Thoracic aorta (tissue), 2 donors: ENCODE data around the gene TRIM33. TPM values are rescaled to one million over a fixed set of nuclear protein-coding genes. Genes with fewer than 3 reads are reported as not detected.

Experiments
- ATAC-seq: fragments of 150-250 bp; one replicate; pipeline ENCODE4 v1.8.0; 2017; ENCODE audit warnings: low read depth; ENCODE audit not compliant: insufficient number of reproducible peaks, low FRiP score
- DNase-seq: peaks from one replicate; pipeline ENCODE4 v3.0.0-alpha.2; 2020; ENCODE audit warnings: low spot score
- H3K27ac ChIP-seq, 2 donors: fragments of 200-600 bp; sonication (generic); 1 replicate in 1 of 2; 2 replicates in 1 of 2; pipeline ENCODE4 v1.5.1; 2016; ENCODE audit warnings: mild to moderate bottlenecking in 2 of 2, moderate library complexity in 2 of 2
- H3K27me3 ChIP-seq: fragments of 200-600 bp; sonication (generic); replicated peaks from 2 replicates; pipeline ENCODE4 v1.6.0; 2016; ENCODE audit warnings: mild to moderate bottlenecking; ENCODE audit not compliant: insufficient read depth
- H3K36me3 ChIP-seq: fragments of 200-600 bp; sonication (generic); one replicate; pipeline ENCODE4 v1.5.1; 2016
- H3K4me1 ChIP-seq, 2 donors: fragments of 200-600 bp; sonication (generic); 1 replicate in 1 of 2; 2 replicates in 1 of 2; pipeline versions ENCODE4 v1.5.1 to v1.6.0; 2016; ENCODE audit warnings: low read depth in 2 of 2, mild to moderate bottlenecking in 1 of 2; ENCODE audit not compliant: control insufficient read depth in 1 of 2
- H3K4me3 ChIP-seq: fragments of 200-600 bp; sonication (generic); 2 replicates; pipeline ENCODE4 v1.5.1; 2016; ENCODE audit warnings: mild to moderate bottlenecking
- H3K9me3 ChIP-seq: fragments of 200-600 bp; sonication (generic); 2 replicates; pipeline ENCODE4 v1.5.1; 2016
- CTCF ChIP-seq: fragments of 200-600 bp; sonication (generic); IDR thresholded peaks from one replicate; pipeline ENCODE4 v1.5.1; 2019; ENCODE audit warnings: antibody characterized with exemption
- total RNA-seq, 2 donors: library from RNA; depleted of rRNA; stranded (reverse); fragments of >200 nt; gene quantifications; one replicate each; pipeline versions ENCODE4 v1.1.0 to v1.2.3, GENCODE V29; 2016

TRIM33 gene
- total RNA-seq, 2 donors from 2014 or later, result 29.4 to 61.2 TPM

- no peaks in the 10 kb centered on the region for H3K9me3 ChIP-seq
- no peak for DNase-seq
- no peak overlapping the region for H3K4me3 ChIP-seq
- H3K4me1 ChIP-seq, result peaks cover 14 to 16% of the 10 kb centered on the region in 2 donors
- no peak overlapping the region for H3K27ac ChIP-seq
- TF ChIP-seq CTCF, result no peak
- ATAC-seq, result no peak
- no peaks in the 10 kb centered on the region for H3K36me3 ChIP-seq
- no peaks in the 10 kb centered on the region for H3K27me3 ChIP-seq
These were observed 14.9 kb downstream of the TRIM33 start for GRCh38 chr1:114496089-114496488.

GRCh38 chr1:114495486-114495885, 15.5 kb downstream of the TRIM33 start:
- H3K9me3 ChIP-seq, result no peaks in the 10 kb centered on the region
- H3K36me3 ChIP-seq, result no peaks in the 10 kb centered on the region
- H3K27me3 ChIP-seq, result no peaks in the 10 kb centered on the region
- no peak for TF ChIP-seq CTCF
- H3K4me3 ChIP-seq, result no peak overlapping the region
- no peak for ATAC-seq
- peaks cover 14 to 16% of the 10 kb centered on the region in 2 donors for H3K4me1 ChIP-seq
- DNase-seq, result no peak
- no peak overlapping the region for H3K27ac ChIP-seq

GRCh38 chr1:114492978-114493377, 18.0 kb downstream of the TRIM33 start:
- Histone ChIP-seq H3K27ac (no peak overlapping the region), H3K4me1 (peaks cover 11 to 16% of the 10 kb centered on the region in 2 donors), H3K36me3 (no peaks in the 10 kb centered on the region), H3K27me3 (no peaks in the 10 kb centered on the region), H3K4me3 (no peak overlapping the region), H3K9me3 (no peaks in the 10 kb centered on the region)
- ATAC-seq (no peak), DNase-seq (no peak)
- TF ChIP-seq CTCF, result no peak

GRCh38 chr1:114490274-114490693, 20.7 kb downstream of the TRIM33 start:
- H3K27me3 ChIP-seq, result no peaks in the 10 kb centered on the region
- no peak overlapping the region for H3K4me3 ChIP-seq
- H3K9me3 ChIP-seq, result no peaks in the 10 kb centered on the region
- no peak for ATAC-seq
- H3K36me3 ChIP-seq, result no peaks in the 10 kb centered on the region
- no peak overlapping the region for H3K27ac ChIP-seq
- TF ChIP-seq CTCF, result no peak
- no peak for DNase-seq
- H3K4me1 ChIP-seq, result peaks cover 1 to 6% of the 10 kb centered on the region in 2 donors

GRCh38 chr1:114488739-114489138, 22.3 kb downstream of the TRIM33 start:
- ATAC-seq (no peak), DNase-seq (no peak)
- no peak for TF ChIP-seq CTCF
- Histone ChIP-seq H3K4me1 (no peaks in the 10 kb centered on the region), H3K9me3 (no peaks in the 10 kb centered on the region), H3K27me3 (no peaks in the 10 kb centered on the region), H3K27ac (no peak overlapping the region), H3K4me3 (no peak overlapping the region), H3K36me3 (no peaks in the 10 kb centered on the region)
